ENCODE data around the gene TMUB2. TPM values are rescaled to one million over a fixed set of nuclear protein-coding genes. Genes with fewer than 3 reads are reported as not detected.

The TMUB2 gene
- polyA plus RNA-seq, 1 of the 3 experiments (the other 2 are of a cell fraction) = 49.5 TPM

DNA sequence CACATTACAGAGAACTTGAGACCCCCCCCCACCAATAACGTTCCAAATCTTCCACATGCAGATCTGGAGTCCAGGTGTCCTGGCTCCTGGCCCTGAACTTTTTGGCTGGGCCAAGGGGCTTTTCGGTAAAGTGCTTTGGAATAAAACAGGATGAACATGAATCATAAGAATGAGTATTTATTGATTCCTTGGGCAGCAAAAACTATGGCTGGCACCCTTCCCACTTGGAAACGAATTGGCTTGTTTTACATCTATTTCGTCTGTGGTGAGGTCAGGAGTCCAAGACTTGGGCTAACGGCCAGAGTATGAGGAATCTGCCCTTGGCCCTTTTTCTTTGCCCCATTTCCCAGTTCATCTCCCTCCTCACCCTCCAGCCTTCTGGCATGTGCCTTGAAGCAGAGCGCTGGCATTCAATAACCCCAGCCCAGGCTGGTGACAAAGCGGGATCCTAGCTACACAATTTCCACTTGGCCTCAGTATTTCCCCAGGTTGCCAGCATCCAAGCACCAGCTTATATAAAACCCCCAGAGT lies 36.8 kb downstream of the TMUB2 start (continued):
- TF ChIP-seq, protein P1, sequence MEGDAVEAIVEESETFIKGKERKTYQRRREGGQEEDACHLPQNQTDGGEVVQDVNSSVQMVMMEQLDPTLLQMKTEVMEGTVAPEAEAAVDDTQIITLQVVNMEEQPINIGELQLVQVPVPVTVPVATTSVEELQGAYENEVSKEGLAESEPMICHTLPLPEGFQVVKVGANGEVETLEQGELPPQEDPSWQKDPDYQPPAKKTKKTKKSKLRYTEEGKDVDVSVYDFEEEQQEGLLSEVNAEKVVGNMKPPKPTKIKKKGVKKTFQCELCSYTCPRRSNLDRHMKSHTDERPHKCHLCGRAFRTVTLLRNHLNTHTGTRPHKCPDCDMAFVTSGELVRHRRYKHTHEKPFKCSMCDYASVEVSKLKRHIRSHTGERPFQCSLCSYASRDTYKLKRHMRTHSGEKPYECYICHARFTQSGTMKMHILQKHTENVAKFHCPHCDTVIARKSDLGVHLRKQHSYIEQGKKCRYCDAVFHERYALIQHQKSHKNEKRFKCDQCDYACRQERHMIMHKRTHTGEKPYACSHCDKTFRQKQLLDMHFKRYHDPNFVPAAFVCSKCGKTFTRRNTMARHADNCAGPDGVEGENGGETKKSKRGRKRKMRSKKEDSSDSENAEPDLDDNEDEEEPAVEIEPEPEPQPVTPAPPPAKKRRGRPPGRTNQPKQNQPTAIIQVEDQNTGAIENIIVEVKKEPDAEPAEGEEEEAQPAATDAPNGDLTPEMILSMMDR (IDR thresholded peaks at IDR 0.05) = no peak
- TF ChIP-seq RCOR1 (IDR thresholded peaks at IDR 0.05; ENCODE audit: low read length) = no peak
- TF ChIP-seq FOXM1 (IDR thresholded peaks at IDR 0.05; ENCODE audit: low read depth) = no peak
- TF ChIP-seq, protein P2, sequence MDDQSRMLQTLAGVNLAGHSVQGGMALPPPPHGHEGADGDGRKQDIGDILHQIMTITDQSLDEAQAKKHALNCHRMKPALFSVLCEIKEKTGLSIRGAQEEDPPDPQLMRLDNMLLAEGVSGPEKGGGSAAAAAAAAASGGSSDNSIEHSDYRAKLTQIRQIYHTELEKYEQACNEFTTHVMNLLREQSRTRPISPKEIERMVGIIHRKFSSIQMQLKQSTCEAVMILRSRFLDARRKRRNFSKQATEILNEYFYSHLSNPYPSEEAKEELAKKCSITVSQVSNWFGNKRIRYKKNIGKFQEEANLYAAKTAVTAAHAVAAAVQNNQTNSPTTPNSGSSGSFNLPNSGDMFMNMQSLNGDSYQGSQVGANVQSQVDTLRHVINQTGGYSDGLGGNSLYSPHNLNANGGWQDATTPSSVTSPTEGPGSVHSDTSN (IDR thresholded peaks at IDR 0.05) = peak; percentile 34; the same call in 1 of the 2 replicates
- TF ChIP-seq, protein P3, sequence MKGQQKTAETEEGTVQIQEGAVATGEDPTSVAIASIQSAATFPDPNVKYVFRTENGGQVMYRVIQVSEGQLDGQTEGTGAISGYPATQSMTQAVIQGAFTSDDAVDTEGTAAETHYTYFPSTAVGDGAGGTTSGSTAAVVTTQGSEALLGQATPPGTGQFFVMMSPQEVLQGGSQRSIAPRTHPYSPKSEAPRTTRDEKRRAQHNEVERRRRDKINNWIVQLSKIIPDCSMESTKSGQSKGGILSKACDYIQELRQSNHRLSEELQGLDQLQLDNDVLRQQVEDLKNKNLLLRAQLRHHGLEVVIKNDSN (IDR thresholded peaks at IDR 0.05; ENCODE audit: borderline replicate concordance, low read depth) = no peak
- TF ChIP-seq ZBTB33 (IDR thresholded peaks at IDR 0.05; ENCODE audit: borderline replicate concordance, low read depth) = no peak
- no peak for TF ChIP-seq MXI1 (IDR thresholded peaks at IDR 0.05; ENCODE audit: low read depth, low read length)
- no peak for TF ChIP-seq NRF1 (IDR thresholded peaks at IDR 0.05; ENCODE audit: low read depth, low read length)
- peak; percentile 95 for TF ChIP-seq TCF12 (IDR thresholded peaks at IDR 0.05)
- TF ChIP-seq RAD21 (IDR thresholded peaks at IDR 0.05; ENCODE audit: low read length) = no peak
- no peak for TF ChIP-seq ELF1 (IDR thresholded peaks at IDR 0.05)
- TF ChIP-seq SMC3 (IDR thresholded peaks at IDR 0.05; ENCODE audit: low read depth, low read length) = no peak
- TF ChIP-seq USF2 (IDR thresholded peaks at IDR 0.05; ENCODE audit: borderline replicate concordance, low read depth, low read length) = no peak
- TF ChIP-seq POLR2AphosphoS5 (IDR thresholded peaks at IDR 0.05; ENCODE audit: low read depth, low read length) = peak; percentile 35; the same call in 1 of the 2 replicates
- 0 out of 2 replicates have a peak, but pooled peaks have one; percentile 38 for TF ChIP-seq JUND (IDR thresholded peaks at IDR 0.05)
- no peak for TF ChIP-seq REST (IDR thresholded peaks at IDR 0.05; ENCODE audit: low read depth, low read length)
- TF ChIP-seq MAX (IDR thresholded peaks at IDR 0.05; ENCODE audit: low read depth) = peak; percentile 46; the same call in 1 of the 2 replicates
- TF ChIP-seq GATA2 (CRISPR knock-in tag; IDR thresholded peaks at IDR 0.05) = no peak
- TF ChIP-seq EZH2phosphoT487 (IDR thresholded peaks at IDR 0.05; ENCODE audit: borderline replicate concordance, low read depth) = no peak
- TF ChIP-seq FOSL2 (IDR thresholded peaks at IDR 0.05; ENCODE audit: borderline replicate concordance, low read depth) = peak; percentile 39; the same call in 1 of the 2 replicates
- peak; percentile 96 for TF ChIP-seq NFIC (IDR thresholded peaks at IDR 0.05; ENCODE audit: borderline replicate concordance)
- TF ChIP-seq SIN3A (IDR thresholded peaks at IDR 0.05; ENCODE audit: borderline replicate concordance, low read depth, low read length) = no peak
- no peak for TF ChIP-seq MEF2A (IDR thresholded peaks at IDR 0.05; ENCODE audit: borderline replicate concordance, low read depth)
